HS-5 (cell line): ENCODE results near the gene CD274.
"Not testable (repeated sequence)": the region's sequence is repeated elsewhere in the genome, so short reads cannot be mapped to it uniquely, and the experiment has no call there.

Source experiments
- DNase-seq: peaks from one replicate; pipeline ENCODE4 v3.0.0-alpha.2; 2012; ENCODE audit warnings: low read depth

Gene CD274

DNA sequence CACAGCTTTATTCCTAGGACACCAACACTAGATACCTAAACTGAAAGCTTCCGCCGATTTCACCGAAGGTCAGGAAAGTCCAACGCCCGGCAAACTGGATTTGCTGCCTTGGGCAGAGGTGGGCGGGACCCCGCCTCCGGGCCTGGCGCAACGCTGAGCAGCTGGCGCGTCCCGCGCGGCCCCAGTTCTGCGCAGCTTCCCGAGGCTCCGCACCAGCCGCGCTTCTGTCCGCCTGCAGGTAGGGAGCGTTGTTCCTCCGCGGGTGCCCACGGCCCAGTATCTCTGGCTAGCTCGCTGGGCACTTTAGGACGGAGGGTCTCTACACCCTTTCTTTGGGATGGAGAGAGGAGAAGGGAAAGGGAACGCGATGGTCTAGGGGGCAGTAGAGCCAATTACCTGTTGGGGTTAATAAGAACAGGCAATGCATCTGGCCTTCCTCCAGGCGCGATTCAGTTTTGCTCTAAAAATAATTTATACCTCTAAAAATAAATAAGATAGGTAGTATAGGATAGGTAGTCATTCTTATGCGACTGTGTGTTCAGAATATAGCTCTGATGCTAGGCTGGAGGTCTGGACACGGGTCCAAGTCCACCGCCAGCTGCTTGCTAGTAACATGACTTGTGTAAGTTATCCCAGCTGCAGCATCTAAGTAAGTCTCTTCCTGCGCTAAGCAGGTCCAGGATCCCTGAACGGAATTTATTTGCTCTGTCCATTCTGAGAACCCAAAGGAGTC is at the start of gene CD274:
Gene CD274 (plus strand): TSS at position 184 of the 733 bp plus-strand sequence. CDS start 5,572 bp downstream, outside the sequence.
- peak; percentile 63 for DNase-seq

DNA sequence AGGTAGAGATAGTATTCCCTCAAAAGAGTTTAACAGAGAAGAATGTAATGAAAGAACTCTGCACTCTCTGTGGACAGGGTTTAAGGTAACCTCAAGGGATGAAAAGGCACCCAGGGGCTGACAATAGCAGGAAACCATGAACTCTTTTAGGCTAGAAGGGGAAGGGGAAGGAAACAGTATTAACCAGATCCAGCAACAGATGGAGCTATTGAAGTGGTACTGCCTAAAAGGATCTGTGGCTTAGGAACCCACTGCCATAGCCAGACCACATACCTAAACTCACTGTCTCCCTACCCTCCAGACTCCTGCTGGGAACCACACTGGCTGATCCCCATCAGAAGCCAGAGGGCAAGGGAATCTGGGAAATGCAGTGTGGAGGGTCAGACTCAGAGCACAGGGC is 48.1 kb upstream of the CD274 start:
- no peak for DNase-seq

GRCh38 chr9:5408596-5408995 is 41.7 kb upstream of the CD274 start:
- DNase-seq: no peak

DNA sequence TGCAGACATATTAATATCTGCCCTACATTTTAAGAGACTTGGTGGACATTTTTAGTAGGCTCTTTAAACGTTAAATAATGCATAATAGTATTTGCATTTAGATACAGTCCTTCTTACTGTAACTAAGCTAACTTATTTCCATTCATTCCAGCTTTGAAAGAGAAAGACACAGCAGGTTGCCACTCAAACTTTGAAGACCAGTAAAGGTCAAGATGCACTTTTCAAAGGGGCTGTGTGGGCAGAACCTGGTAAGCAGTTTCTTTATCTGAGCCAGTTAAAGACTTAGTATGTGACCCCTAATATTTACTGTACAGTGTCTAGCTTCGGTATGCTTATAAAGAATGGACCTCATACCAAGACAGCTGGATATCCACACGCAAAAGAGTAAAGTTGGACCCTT is 33.4 kb upstream of the CD274 start:
- no peak for DNase-seq

DNA sequence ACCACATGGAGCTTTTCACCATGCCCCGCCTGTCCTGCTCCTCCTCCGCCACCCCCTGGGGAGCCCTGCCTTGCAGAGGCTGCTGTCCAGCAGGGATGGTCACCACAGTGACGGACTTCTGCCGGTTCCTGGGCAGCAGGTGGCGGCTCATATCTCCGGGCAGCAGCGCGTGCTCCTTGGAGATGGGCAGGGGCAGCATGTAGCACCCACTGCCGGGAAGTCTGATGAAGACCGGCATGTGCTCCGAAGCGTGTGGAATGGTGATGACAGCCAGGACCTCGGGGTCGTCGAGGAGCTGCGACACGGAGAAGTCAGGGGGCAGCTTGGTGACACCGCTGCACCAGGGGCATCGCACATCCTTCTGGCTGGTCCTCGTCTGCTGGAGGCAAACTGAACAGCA is 31.9 kb upstream of the CD274 start:
- no peak for DNase-seq

DNA sequence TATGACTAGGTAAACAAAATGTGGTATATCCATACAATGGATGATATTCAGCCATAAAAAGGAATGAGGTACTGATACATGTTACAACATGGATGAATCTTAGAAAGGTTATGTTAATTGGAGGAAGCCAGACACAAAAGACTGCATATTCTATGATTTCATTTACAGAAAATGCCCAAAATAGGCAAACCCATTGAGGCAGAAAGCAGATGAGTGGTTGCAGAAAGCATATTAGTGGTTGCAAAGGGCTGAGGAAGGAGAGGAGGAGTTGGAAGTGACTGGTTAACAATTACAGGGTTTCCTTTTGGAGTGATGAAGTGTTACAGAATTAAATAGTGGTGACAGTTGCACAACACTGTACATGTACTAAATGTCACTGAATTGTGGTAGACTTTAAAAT is 30.4 kb upstream of the CD274 start:
- DNase-seq: no peak

- DNase-seq: no peak
These were observed 29.2 kb upstream of the CD274 start for GRCh38 chr9:5421163-5421562.

DNA sequence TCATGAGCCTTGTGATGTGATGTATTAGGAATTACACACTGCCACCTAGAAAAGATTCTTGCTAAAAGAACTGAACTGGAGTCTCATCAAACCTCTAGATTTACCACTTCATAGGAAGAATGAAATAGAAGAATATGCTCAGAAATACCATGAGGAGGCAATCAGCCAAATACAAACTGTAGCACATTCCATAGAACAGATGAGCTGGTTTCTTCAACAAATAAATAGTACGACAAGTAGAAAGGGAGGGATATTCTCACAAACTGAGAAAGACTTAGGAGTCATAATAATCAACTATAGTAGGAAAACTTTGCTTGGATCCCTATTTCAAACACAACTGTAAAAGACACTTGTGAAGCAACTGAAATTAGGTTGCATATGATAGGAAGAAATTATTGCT is 28.1 kb upstream of the CD274 start:
- no peak for DNase-seq

- no peak for DNase-seq
These were observed 25.2 kb upstream of the CD274 start for GRCh38 chr9:5425006-5425628.

DNA sequence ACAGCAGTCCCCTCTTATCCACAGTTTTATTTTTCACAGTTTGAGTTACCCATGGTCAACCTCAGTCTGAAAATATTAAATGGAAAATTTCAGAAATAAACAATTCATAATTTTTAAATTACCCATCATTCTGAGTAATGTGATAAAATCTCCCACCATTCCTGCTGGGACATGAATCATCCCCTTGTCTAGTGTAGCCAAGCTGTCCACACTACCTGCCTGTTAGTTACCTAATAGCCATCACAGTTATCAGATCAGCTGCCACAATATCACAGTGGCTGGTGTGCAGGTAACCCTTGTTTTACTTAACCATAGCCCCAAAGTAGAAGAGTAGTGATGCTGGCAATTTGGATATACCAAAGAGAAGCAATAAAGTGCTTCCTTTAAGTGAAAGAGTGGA is 23.3 kb upstream of the CD274 start:
- no peak for DNase-seq

GRCh38 chr9:5428172-5428571 is 22.2 kb upstream of the CD274 start:
- DNase-seq: no peak

DNA sequence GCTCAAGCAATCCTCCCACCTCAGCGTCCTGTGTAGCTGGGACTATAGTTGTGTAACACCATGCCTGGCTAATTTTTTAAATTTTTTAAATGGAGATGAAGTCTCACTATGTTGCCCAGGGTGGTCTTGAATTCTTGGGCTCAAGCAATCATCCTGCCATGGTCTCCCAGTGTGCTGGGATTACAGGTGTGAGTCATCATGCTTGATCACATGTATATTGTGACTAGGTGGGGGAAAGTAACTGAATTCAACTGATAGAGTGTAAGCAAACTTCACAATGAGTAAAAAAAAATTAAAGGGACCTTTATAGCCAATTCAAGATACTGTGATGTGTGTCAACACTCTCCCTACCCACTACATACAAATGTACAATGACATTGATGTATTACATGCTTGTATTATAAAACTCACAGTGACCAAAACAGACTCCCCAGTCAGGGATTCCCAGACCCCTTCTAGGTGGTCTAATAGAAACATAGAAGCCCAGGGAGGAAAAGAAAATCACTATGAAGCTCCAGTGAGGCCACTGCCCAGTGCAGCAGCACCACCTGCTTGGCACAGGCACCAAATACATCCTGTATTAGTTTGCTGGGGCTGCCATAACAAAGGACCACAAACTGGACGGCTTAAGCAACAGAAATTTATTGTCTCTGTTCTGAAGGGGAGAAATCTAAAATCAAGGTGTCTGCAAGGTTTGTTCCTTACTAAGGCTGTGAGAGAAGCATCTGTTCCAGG is 21.4 kb upstream of the CD274 start:
- no peak for DNase-seq

DNA sequence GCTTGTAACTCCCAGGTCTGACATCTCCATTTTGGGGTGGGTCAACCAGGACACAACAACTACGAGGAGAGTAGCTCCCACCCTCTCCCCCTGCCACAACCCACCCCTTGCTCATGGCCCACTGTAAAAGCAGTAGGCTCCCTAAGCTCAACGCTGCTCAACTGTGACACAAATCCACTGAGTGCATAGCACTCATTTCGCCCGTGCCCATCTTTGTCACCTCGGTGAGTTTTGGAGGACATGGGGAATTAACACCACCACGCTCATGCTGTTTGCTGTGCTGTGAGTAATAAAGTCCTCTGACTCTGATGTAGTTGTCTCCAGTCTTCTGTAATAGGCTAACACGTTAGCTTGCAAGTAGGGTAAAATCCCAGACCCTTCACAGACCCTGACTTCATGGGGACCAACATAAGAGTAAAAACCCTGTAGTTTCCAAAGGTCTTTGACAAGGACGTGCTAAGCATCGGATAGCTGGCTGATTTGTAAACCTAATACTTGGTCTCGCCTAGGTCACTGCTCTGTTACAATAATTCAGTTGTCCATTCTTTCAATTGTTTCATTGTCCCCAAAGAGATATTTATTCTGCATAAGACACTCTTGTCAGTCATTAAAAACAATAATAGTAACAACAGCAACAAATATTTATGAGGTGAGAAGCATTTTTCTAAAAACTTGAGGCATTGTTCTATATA is 20.3 kb upstream of the CD274 start:
- no peak for DNase-seq

GRCh38 chr9:5430912-5431311 is 19.4 kb upstream of the CD274 start:
- no peak for DNase-seq

GRCh38 chr9:5432890-5433289 is 17.5 kb upstream of the CD274 start:
- DNase-seq: not testable (repeated sequence)

DNA sequence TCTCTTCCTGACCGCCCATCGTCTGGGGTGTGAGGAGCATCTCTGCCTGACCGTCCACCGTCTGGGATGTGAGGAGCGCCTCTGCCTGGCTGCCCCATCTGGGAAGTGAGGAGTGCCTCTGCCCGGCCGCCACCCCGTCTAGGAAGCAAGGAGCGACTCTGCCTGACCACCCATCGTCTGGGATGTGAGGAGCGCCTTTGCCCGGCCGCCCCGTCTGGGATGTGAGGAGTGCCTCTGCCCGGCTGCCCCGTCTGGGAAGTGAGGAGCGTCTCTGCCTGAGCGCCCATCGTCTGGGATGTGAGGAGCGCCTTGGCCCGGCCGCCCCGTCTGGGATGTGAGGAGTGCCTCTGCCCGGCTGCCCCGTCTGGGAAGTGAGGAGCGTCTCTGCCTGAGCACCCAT is 17.0 kb upstream of the CD274 start:
- not testable (repeated sequence) for DNase-seq

GRCh38 chr9:5433841-5434810 is 16.2 kb upstream of the CD274 start:
- DNase-seq: not testable (repeated sequence)

DNA sequence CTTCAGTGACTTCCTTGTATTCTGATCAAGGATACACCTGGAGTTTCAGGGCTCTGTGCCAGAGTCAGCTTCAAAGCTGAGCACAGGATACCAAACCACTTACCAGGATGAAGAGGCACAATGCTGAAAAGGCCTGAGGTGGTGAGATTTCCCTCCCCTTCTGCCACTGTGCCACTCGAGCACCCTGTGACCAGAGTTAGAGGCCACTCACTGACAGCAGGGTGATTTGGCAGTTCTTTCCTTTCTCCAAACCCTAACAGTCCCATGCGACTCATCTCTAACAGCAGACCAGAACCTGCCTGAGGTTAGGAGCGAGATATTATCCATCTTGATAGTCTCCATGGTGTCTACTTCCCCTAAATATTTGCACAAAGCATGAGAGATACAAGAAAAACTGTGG is 14.4 kb upstream of the CD274 start:
- DNase-seq: no peak

DNA sequence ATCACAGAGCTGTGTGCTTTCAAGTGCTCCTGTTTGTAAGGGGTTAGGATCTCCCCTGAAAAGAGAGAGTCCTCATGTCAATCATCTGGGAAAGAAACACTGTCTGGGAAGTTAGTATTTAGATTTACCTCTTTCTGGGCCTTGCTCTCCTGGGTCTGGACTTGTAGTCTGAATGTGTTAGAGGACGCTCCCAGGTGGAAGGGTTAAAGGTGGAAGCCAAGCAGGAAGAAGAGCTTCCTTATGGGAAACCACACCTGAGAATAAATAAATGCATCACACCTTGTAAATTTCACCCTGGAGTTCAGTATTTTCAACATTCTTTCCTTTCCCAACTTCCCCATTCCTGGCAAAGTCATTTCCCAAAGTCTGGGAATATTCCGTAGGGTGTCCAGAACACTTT is 13.9 kb upstream of the CD274 start:
- no peak for DNase-seq

DNA sequence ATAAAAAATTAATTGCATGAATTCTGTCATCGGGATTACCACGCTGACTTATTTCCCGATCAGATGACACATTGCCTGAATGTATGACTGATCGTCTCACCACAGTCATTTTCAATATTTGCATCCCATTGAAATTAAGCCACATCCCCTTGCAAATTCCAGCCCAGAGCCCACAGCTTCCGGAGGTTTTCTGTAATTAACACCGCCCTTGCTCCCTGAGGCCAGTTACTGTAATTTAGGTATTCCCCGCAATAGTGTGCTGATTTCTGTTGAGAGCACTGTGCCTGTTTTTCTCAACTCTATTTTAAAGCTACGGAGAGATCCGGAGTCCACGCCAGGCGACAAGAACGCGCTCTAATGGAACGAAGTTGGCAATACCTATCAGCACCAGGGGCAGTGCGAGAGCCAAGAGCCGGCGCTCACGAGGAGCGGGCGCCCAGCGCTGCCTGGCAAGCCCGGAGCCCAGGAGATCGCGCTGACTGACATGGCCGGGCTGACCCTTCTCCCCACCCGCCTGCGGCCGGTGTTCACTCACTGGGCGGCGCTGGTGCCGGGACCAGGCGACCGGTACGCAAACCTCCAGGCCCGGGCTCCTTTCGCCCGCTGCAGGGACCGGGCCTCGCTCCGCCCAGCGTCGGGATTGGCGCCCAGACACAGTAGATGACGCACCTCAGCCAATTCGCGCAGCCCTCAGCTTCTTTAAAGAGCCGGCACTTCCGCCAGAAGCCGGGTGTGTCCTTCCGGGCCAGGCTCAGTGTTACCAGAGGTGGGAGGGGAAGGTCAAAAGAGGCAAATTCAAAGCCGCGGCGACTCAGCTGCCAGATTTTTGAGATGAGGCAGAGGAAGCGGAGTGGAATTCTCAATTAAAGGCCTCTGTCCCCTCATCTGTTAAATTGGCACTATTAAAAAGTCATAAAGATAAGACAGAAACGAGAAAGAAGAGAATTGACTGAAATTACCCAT is 12.8 kb upstream of the CD274 start, which contains the start of gene PLGRKT:
Gene PLGRKT (minus strand): TSS at position 672 of the 963 bp plus-strand sequence. CDS start 5,948 bp downstream, outside the sequence.
- DNase-seq: peak; percentile 70
